Stimulated activated CD4-positive, alpha-beta T cell treated with anti-CD3 and anti-CD28 coated beads, Interleukin-1b, Interleukin-23, amount 100 ng/mL, for 4 hours (primary cell): ENCODE results near the gene RAB40C.
A peak's percentile ranks its signal among the peaks of the same experiment; 100 is the strongest.

Experiments used
- DNase-seq, 2 donors: peaks; one replicate each; pipeline ENCODE4 v3.0.0-alpha.2; 2020; ENCODE audit warnings: low read depth in 2 of 2

RAB40C gene

GRCh38 chr16:631808-632358 is 42.0 kb downstream of the RAB40C start:
- no peak for DNase-seq

GRCh38 chr16:632486-633335 is 42.8 kb downstream of the RAB40C start:
- DNase-seq: no peak

- no peak for DNase-seq
Observed at GRCh38 chr16:633336-634050, 43.6 kb downstream of the RAB40C start.

- no peak for DNase-seq
Observed at GRCh38 chr16:634051-634670, 44.3 kb downstream of the RAB40C start.

- DNase-seq: no peak
Observed at GRCh38 chr16:634996-635395, 45.1 kb downstream of the RAB40C start.

GRCh38 chr16:635573-636205 is 45.8 kb downstream of the RAB40C start:
- DNase-seq: no peak

GRCh38 chr16:636206-637080 is 46.6 kb downstream of the RAB40C start, which contains the start of gene METTL26:
Gene METTL26 (minus strand): TSS chr16:636305. CDS start chr16:636290, 15 bp downstream.
- DNase-seq: peak; percentile 86 to 88

GRCh38 chr16:637081-638018 is 47.5 kb downstream of the RAB40C start:
- DNase-seq: peak; percentile 82 to 93

GRCh38 chr16:638034-638543 is 48.2 kb downstream of the RAB40C start:
- no peak for DNase-seq

- DNase-seq: no peak
Observed at GRCh38 chr16:638836-639235, 49.0 kb downstream of the RAB40C start.

GRCh38 chr16:640614-641013 is 50.7 kb downstream of the RAB40C start:
- DNase-seq: no peak

- DNase-seq: peak; percentile 44 to 77
Observed at GRCh38 chr16:641326-642188, 51.7 kb downstream of the RAB40C start, which contains the start of gene MCRIP2. Gene MCRIP2 (plus strand): TSS chr16:641828. CDS start chr16:641992, 164 bp downstream.

- DNase-seq: peak in 1 of 2 donors; percentile 44
Observed at GRCh38 chr16:642189-643049, 52.6 kb downstream of the RAB40C start.

GRCh38 chr16:643050-643368 is 53.1 kb downstream of the RAB40C start:
- no peak for DNase-seq

GRCh38 chr16:644556-644955 is 54.7 kb downstream of the RAB40C start:
- no peak for DNase-seq

GRCh38 chr16:645852-646678 is 56.2 kb downstream of the RAB40C start:
- DNase-seq: no peak
